GM12872 (cell line): ENCODE results near the gene CYBC1.

Source experiments
- CTCF ChIP-seq: IDR thresholded peaks from 3 replicates; pipeline ENCODE4 v1.5.1; 2011; ENCODE audit warnings: low read depth, mild to moderate bottlenecking, low read length, moderate library complexity; ENCODE audit not compliant: insufficient read depth

The CYBC1 gene

GRCh38 chr17:82486231-82487094 lies 35.9 kb upstream of the CYBC1 start:
- no peak for TF ChIP-seq CTCF

- TF ChIP-seq CTCF, result no peak
Measured at GRCh38 chr17:82483836-82484235, 33.3 kb upstream of the CYBC1 start.

GRCh38 chr17:82483204-82483660 lies 32.7 kb upstream of the CYBC1 start:
- no peak for TF ChIP-seq CTCF

- TF ChIP-seq CTCF, result no peak
Measured at GRCh38 chr17:82480318-82480717, 29.8 kb upstream of the CYBC1 start.

- TF ChIP-seq CTCF, result no peak
Measured at GRCh38 chr17:82479602-82480001, 29.1 kb upstream of the CYBC1 start.

- TF ChIP-seq CTCF, result no peak
Measured at GRCh38 chr17:82477934-82478333, 27.4 kb upstream of the CYBC1 start.

GRCh38 chr17:82475458-82475857 lies 24.9 kb upstream of the CYBC1 start:
- no peak for TF ChIP-seq CTCF
